HepG2 (cell line): ENCODE measurements around the gene TNNT1.

Source experiments
- CTCF ChIP-seq: sonication (generic); formaldehyde crosslinking; IDR thresholded peaks from 2 replicates; pipeline ENCODE4 v1.5.0; 2020; ENCODE audit warnings: mild to moderate bottlenecking, missing genetic modification reagents, moderate library complexity
- EZH2 ChIP-seq: conservative IDR thresholded peaks from 2 replicates; pipeline ENCODE4 v1.6.1; 2012; ENCODE audit warnings: mild to moderate bottlenecking, low read depth, low read length, moderate library complexity
- GABPA ChIP-seq, 2 experiments: IDR thresholded peaks; 2 replicates each; pipeline ENCODE4 v1.6.1; 2011 to 2016; ENCODE audit warnings: low read depth in 2 of 2, low read length in 1 of 2, missing biosample characterization in 1 of 2, missing genetic modification characterization in 1 of 2
- HDAC2 ChIP-seq: sonication (generic); formaldehyde crosslinking; IDR thresholded peaks from 2 replicates; pipeline ENCODE4 v1.4.0; 2020; ENCODE audit warnings: missing genetic modification reagents
- JUND ChIP-seq: sonication (generic); formaldehyde crosslinking; IDR thresholded peaks from 2 replicates; pipeline ENCODE4 v1.8.0; 2022; ENCODE audit warnings: mild to moderate bottlenecking, missing genetic modification reagents
- MAFF ChIP-seq: IDR thresholded peaks from 2 replicates; pipeline ENCODE4 v1.6.1; 2011; ENCODE audit warnings: low read depth, low read length, improper control_type of control experiment
- MTA3 ChIP-seq: sonication (generic); formaldehyde crosslinking; IDR thresholded peaks from 2 replicates; pipeline ENCODE4 v1.4.0; 2020; ENCODE audit warnings: missing genetic modification reagents
- SUZ12 ChIP-seq: fragments of 150-350 bp; IDR thresholded peaks from 2 replicates; pipeline ENCODE4 v1.6.1; 2014; ENCODE audit warnings: low read depth, low read length
- YEATS2 ChIP-seq: sonication (generic); formaldehyde crosslinking; IDR thresholded peaks from 2 replicates; pipeline ENCODE4 v1.4.0; 2020; ENCODE audit warnings: missing genetic modification reagents, borderline replicate concordance
- TF ChIP-seq, protein P1 (sequence below): sonication (generic); formaldehyde crosslinking; IDR thresholded peaks from 2 replicates; pipeline ENCODE4 v1.5.0; 2020; ENCODE audit warnings: mild to moderate bottlenecking, missing genetic modification reagents

- TF ChIP-seq CTCF (CRISPR knock-in tag): no peak
- no peak for TF ChIP-seq MTA3
- no peak for TF ChIP-seq MAFF
- no peak for TF ChIP-seq SUZ12
- no peak for TF ChIP-seq JUND
- no peak for TF ChIP-seq HDAC2
- no peak for TF ChIP-seq GABPA (IDR thresholded peaks at IDR 0.05; ENCODE audit: low read depth, low read length)
- no peak for TF ChIP-seq GABPA (CRISPR knock-in tag; IDR thresholded peaks at IDR 0.05; ENCODE audit: low read depth)
- no peak for TF ChIP-seq YEATS2 (CRISPR knock-in tag)
- TF ChIP-seq, protein P1, sequence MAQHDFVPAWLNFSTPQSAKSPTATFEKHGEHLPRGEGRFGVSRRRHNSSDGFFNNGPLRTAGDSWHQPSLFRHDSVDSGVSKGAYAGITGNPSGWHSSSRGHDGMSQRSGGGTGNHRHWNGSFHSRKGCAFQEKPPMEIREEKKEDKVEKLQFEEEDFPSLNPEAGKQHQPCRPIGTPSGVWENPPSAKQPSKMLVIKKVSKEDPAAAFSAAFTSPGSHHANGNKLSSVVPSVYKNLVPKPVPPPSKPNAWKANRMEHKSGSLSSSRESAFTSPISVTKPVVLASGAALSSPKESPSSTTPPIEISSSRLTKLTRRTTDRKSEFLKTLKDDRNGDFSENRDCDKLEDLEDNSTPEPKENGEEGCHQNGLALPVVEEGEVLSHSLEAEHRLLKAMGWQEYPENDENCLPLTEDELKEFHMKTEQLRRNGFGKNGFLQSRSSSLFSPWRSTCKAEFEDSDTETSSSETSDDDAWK: no peak
- TF ChIP-seq EZH2: no peak
These were observed 23.7 kb upstream of the TNNT1 start for GRCh38 chr19:55172741-55173140.
